Body of pancreas (tissue), 4 donors: ENCODE measurements around the gene KLHL10.

Experiments
- CTCF ChIP-seq, 7 experiments: fragments of 450-650 bp in 4 of 7; fragments of 200-600 bp in 3 of 7; sonication (generic) in 3 of 7; IDR thresholded peaks; one replicate each; pipeline ENCODE4 v1.5.1; 2016 to 2019; ENCODE audit warnings: antibody characterized with exemption in 7 of 7
- POLR2A ChIP-seq, 3 donors: fragments of 450-650 bp; IDR thresholded peaks; one replicate each; pipeline ENCODE4 v1.6.1; 2016; ENCODE audit warnings: antibody characterized with exemption in 3 of 3, mild to moderate bottlenecking in 2 of 3

- no peak for TF ChIP-seq CTCF (IDR thresholded peaks at IDR 0.05)
- TF ChIP-seq POLR2A (IDR thresholded peaks at IDR 0.05) = no peak
These were observed 55.8 kb downstream of the KLHL10 start for GRCh38 chr17:41893384-41893783.
